Amygdala (tissue), 56 donors: ENCODE data around the gene SPACA9.

Source experiments
- DNase-seq, 56 donors: peaks; one replicate each; lab custom pipeline; 2025; lab: John Stamatoyannopoulos, UW

The SPACA9 gene

GRCh38 chr9:132861666-132862065 is 17.0 kb upstream of the SPACA9 start:
- no peak for DNase-seq

- no peak for DNase-seq
Observed at GRCh38 chr9:132862533-132862932, 16.2 kb upstream of the SPACA9 start.

DNA sequence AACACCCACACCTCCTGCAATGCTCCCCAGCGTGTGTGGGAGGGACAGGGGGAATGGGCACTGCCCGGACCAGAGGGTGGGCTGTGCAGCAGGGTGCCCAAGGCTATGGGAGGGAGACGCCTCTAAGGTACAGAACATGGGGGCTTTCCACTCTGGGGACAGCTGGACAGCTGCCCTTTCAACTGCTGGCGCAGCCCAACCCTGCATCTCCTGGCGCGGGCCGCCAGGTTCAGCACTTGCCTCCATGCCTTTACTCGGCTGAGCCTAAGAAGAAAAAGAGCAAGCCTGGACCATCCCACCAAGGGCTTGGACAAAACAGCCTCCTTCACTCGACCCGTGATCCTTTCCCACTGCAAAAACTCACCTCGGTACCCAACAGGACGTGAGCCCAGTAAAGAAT is 15.6 kb upstream of the SPACA9 start:
- no peak for DNase-seq

GRCh38 chr9:132864277-132864676 is 14.4 kb upstream of the SPACA9 start:
- no peak for DNase-seq

- DNase-seq = no peak
Observed at GRCh38 chr9:132864691-132865090, 14.0 kb upstream of the SPACA9 start.

- DNase-seq = no peak
Observed at GRCh38 chr9:132866898-132867297, 11.8 kb upstream of the SPACA9 start.

- DNase-seq = no peak
Observed at GRCh38 chr9:132869266-132869665, 9.4 kb upstream of the SPACA9 start.

DNA sequence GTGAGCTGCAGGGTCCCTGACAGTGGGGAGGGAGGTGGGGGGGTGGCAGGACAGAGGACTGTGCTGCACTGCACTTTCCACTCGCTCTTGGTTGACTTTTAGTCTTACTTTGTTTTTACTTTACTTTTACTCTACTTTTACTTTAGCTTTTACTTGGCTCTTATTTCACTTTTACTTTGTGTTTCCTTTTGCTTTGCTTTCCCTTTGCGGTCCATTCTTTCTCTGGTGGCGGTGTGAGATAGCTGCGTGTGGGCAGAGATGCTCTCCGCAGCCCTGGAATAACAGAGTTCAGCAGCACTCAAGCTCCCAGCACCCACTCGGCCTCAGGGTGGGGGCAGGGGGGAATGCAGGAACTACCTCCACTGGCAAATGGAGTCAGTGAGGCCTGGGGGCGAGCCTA is 5.3 kb upstream of the SPACA9 start:
- no peak for DNase-seq

DNA sequence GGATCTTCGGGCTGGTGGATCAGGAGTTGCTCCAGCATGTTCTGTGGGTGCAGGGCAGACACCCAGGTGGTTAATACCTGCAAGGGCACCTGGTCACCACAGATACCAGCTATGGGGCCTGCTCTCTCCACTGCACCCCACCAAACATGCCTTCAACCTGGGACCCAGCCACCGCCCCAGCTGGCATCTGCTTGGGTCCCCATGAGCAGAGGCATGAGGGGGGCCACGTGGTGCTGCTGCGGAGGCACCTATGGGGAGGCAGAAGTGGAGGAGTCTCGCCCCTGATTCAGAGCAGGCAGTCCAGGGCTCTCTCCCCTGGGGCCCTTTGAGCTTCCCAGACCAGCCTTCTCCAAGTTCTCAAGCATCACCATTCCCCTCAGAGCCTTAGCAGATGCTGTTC is 3.5 kb upstream of the SPACA9 start:
- no peak for DNase-seq

DNA sequence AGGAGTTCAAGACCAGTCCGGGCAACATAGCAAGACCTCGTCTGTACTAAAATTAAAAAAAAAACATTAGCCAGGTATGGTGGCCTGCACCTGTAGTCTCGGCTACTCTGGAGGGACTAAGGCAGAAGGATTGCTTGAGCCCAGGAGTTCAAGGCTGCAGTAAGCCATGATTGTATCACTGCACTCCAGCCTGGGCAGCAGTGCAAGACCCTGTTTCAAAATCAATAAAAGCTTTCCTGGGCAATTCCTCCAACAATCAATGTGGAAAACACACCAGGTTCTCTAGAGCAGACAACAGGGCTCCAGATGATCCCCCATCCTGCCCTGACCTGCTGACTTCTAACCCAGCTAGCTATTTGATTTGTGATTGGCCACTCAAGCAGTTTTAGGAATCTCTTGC is 1.8 kb upstream of the SPACA9 start:
- no peak for DNase-seq

DNA sequence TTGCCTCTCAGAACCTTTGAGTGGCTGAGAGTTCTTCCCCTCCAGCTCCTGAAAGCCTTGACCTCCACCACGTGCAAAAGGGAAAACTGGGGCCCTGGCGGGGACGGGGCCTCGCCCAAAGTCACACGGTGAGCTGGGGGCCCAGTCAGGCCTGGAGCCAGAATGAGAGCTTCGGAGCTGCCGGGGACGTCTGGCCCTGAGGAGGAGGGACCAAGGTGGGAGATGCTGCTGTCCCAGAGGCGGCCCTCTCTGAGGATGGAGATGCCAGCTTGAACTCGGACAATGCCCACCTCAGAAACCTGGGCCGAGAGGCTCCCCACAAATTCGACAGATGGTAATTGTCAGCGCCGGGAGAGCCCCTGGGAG is 1.3 kb upstream of the SPACA9 start:
- DNase-seq = no peak

GRCh38 chr9:132877824-132878694 is 639 bp upstream of the SPACA9 start, which contains the start of gene AK8:
TSS of gene AK8 (minus strand) at chr9:132878284. CDS start at chr9:132878255, 29 bp downstream.
- DNase-seq = peak in 47 of 56 donors; percentile 4 to 79 (median 44)

GRCh38 chr9:132879457-132880323 is 992 bp downstream of the SPACA9 start:
- DNase-seq = no peak

- DNase-seq = no peak
Observed at GRCh38 chr9:132880324-132880661, 1.6 kb downstream of the SPACA9 start.

- DNase-seq = no peak
Observed at GRCh38 chr9:132881826-132882225, 3.1 kb downstream of the SPACA9 start.

- DNase-seq = no peak
Observed at GRCh38 chr9:132882616-132883015, 3.9 kb downstream of the SPACA9 start.

GRCh38 chr9:132883349-132884294 is 4.9 kb downstream of the SPACA9 start:
- DNase-seq = no peak

GRCh38 chr9:132885720-132886333 is 7.1 kb downstream of the SPACA9 start:
- no peak for DNase-seq

GRCh38 chr9:132886334-132886725 is 7.6 kb downstream of the SPACA9 start:
- DNase-seq = no peak
